HL-60/S4 (cell line): Measurements from ENCODE around the gene TAS2R1.

Experiments
- in situ Hi-C: fragments of 300-500 bp; cut with MboI; formaldehyde crosslinking; loops from 2 replicates; pipeline ENCODE4 v1.14.3; 2022; ENCODE audit warnings: low sequenced_read_pairs

Gene TAS2R1

GRCh38 chr5:9589049-9589835, 40.9 kb downstream of the TAS2R1 start:
- in situ Hi-C loops = no loop called here

GRCh38 chr5:9588254-9588653, 41.9 kb downstream of the TAS2R1 start:
- in situ Hi-C loops = no loop called here

GRCh38 chr5:9587135-9587534, 43.0 kb downstream of the TAS2R1 start:
- in situ Hi-C loops = no loop called here

- in situ Hi-C loops = no loop called here
Measured at GRCh38 chr5:9582406-9582805, 47.7 kb downstream of the TAS2R1 start.
